GM19025 (cell line): Measurements from ENCODE around the gene CDK18.

Experiments used
- ATAC-seq: cut with Tn5 transposase; IDR thresholded peaks from one replicate; pipeline ENCODE4 v1.9.1; 2021; ENCODE audit warnings: mild to moderate bottlenecking, low read depth, moderate library complexity; ENCODE audit not compliant: unreplicated experiment

Gene CDK18

DNA sequence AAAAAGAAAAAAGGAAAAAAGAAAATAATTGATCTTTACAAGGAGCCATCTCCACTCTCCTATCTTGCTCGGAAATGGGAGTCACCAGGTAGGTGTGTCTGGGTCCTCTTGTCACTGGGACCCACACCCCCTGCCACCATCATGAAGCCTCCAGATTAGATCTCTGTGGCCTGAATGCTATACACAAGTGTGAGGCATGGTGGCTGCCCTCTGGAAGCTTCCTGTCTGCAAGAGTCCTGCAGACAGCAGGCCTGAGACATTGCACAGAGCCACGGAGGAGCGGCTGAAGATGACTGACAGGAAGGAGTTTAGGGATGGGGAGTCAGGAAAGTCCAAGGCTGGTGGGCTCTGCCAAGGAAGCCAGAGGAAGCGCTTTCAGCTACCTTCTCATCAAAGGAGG is 16.2 kb downstream of the CDK18 start:
- no peak for ATAC-seq

DNA sequence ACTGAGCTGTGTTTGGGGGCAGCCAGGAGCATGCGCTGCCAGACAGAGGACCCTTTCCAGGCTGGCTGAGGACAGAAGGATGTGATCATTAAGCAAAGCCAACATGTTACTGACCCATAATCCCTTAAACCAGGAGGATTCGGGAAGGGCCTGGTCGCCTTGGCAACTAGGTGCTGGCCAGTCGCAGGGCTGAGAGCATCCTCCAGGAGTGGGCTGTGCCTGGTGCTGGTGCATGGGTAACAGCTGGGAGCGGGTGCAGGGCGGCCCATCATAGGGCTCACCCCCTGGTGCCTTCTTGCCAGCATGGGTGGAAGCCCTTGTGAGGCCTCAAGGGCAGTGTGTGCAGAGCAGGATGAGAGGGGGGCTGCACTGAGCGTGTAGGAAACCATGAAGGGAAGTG is 17.2 kb downstream of the CDK18 start:
- ATAC-seq = no peak

DNA sequence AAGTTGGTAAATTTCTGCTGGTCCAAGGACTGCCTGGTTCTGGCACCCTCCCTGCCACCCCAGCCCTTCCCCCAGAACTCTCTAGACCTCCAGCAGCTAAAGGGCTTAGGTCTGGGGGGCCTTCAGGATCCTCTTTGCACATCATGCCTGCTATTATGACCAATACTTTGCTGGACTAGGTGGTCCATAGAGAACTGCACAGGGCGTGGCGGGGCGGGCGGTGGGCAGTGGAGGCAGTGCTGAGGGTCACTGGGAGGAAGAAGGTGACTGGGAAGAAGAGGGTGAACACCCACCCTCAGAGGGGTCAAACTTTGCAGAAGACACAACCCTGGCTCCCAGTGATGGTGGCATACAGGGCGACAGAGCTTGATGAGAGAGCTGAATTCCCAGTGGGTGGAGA is 18.2 kb downstream of the CDK18 start:
- ATAC-seq = no peak

DNA sequence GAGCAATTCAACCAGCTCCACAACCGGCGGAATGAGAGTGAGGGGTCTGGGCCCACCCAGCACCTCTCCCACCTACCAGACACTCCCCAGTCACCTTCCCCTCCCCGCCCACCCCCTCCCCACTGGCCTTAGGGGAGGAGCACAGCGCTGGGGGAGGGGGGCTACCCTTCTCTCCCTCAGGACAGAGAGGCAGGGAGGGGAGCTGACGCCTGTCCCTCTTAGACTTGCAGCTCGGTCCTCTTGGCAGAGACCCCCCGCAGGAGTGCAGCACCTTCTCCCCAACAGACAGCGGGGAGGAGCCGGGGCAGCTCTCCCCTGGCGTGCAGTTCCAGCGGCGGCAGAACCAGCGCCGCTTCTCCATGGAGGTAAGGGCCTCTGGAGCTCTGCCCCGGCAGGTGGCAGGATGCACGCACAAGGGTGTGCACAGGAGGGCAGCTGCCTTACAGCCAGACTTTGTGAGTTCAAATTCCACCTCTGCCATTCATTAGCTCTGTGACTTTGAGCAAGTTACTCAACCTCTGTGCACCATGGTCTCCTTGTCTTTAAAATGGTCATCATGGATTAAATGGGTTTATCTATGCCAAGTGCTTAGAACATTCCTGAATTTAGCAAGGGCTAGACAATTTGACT is 18.9 kb downstream of the CDK18 start:
- ATAC-seq = no peak

DNA sequence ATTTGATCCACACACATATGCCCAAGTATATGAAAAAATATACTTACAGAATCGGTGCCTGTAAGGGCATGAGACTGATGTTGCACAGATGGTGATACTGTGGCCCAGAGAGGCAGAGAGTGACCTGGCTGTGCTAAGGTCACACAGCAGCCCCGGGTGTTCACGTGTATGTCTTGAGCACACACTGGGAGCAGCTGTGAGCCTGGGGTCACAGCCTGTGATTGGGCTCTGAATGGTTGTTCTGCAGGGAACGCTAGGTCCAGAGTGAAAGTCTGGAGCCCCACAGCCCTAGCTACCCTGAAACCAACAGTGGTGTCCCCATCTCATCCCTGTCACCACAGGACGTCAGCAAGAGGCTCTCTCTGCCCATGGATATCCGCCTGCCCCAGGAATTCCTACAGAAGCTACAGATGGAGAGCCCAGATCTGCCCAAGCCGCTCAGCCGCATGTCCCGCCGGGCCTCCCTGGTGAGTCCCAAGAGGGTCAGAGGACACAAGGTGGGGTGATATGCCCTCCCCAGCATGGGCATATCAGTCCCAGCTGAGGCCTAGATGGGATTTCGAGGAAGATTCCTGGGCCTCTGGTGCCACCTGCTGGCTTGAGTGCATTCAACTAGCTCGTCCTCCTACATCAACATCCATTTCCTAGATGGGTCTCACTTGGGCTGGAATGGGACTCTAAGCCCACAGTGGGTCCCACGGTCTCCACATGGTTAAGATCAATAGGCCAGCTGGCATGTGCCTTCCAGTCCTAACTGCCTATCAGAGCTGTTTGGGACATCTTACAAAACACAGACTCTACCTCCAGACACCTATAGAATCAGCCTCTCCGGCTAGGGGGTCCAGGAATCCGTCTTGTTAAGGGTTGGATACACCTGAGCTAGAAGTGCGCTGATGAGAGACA is 19.7 kb downstream of the CDK18 start:
- ATAC-seq = no peak

DNA sequence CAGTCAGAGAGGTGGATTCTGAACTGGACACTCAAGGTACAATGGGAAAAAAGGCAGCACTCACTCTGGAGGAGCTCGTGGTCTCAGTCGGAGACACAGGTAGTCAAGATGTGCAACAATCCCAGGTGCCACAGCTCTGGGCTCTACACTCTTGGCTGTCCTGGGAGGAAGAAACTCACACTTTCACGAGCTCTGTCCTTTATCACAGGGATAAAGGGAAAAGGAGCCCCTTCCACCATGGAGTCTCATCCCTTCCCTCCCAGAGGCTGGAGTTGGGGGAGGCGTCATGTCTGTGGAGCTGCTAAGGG is 20.3 kb downstream of the CDK18 start:
- no peak for ATAC-seq

DNA sequence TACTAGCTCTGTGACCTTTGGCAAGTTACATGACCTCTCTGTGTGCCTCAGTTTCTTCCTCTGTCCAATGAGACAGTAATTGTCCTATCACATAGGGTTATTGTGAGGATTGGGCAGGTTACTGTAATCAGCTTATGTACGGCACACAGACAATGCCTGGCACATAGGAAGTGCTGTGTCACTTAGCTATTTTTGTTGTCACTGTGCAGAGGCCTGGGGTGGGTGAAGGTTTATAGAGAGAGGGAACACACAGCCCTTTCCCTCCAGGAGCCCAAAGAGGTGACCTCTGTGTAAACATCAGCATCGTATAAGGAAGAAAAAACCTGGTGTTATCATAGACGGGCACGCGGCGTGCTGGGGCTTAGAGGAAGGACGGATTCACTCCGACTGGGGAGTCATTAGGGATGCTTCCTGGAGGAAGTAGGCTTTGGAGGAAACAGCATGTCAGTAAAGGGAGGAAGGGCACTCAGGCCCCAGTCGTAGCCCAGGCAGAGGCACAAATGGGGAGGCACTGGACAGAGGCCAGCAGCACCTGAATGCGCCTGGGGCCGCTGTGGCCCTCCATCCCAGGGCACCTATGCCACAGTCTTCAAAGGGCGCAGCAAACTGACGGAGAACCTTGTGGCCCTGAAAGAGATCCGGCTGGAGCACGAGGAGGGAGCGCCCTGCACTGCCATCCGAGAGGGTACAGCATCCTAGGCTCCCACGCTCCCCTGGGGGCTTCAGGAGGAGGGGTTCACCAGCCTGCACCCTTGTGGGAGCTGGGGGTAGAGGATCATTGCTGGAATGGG is 21.2 kb downstream of the CDK18 start:
- no peak for ATAC-seq

DNA sequence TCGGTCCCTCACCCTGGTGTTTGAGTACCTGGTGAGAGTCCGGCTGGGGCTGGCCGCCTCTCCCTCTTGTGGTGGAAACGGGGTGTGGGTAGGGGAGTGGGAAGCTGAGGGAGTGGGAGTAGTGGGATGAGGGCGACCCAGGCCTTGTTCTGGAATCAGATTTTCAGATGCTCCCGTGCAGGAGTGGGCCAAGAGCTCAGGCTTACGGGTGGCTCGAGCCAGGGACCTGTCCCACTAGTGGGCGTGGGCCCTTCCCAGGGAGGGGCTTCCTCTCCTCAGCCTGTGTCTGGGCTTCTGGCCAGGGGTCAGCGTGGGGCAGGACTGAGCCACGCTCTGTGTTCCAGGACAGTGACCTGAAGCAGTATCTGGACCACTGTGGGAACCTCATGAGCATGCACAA is 22.0 kb downstream of the CDK18 start:
- no peak for ATAC-seq

DNA sequence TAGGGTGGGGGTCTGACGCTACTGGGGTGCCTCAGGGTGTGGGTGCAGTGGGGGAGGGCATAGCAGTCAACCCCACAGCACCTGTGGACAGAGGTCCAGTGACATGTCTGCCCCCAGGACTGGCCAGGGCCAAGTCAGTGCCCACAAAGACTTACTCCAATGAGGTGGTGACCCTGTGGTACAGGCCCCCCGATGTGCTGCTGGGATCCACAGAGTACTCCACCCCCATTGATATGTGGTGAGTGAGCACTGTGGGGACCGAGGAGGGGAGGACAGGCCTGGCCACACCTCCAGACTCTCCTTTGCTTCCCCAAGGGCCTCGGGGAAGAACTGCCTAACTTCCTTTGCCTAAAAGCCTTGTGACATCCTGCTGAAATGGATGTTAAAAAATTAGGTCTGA is 23.5 kb downstream of the CDK18 start:
- ATAC-seq = no peak

DNA sequence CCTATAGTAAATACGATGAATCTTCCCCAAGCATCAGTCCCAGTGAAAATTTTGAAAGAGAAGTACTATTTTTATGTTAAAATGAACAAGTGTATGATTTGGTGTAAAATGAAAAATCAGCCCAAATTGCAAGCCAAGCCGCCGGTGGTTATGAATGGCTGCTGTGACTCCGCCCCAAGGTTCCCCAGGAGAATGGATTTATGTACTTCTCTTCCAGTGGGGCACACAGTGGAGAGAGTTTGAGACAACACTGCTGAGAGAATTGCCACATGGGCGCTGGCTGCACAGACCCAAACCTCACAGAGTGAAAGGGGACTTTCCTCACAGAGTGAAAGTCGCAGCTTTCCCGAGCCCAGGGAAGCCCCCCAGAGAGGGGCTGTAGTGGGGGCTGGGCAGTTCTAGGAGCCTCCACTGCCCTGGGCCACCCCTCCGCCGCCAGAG is 24.0 kb downstream of the CDK18 start:
- ATAC-seq = no peak

DNA sequence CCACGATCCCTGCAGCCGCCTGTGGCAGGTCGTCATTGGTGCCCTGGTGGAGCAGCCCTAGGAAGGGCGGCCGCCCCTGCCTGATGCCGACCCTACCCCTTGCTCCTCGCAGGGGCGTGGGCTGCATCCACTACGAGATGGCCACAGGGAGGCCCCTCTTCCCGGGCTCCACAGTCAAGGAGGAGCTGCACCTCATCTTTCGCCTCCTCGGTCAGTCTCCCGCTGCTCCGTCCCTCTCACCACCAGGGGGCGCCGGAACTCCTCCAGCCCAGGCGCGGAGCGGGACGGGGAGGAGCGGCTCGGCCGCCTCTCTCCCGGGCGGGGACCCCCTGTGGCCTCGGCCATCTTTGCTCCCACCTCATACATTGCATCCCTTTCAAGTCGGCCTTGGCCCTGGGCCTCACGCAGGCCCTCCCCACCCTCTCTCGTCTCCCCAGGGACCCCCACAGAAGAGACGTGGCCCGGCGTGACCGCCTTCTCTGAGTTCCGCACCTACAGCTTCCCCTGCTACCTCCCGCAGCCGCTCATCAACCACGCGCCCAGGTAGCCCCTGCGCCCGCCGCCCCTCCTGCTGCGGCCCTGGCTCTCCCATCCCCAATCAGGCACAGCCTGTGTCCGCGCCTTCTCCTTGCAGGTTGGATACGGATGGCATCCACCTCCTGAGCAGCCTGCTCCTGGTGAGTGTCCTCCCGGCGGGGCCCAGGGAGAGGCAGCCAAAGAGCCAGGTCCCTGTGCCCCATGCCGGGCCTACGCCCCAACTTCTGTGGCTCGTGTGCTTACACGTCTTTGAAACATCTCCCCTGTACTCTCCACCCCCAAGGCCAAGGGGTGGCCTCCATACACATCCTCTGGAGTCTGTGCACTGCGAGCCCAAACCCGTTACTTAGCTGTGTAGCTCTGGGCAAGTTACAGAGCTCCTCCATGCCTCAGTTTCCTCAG is 24.7 kb downstream of the CDK18 start:
- ATAC-seq = no peak

DNA sequence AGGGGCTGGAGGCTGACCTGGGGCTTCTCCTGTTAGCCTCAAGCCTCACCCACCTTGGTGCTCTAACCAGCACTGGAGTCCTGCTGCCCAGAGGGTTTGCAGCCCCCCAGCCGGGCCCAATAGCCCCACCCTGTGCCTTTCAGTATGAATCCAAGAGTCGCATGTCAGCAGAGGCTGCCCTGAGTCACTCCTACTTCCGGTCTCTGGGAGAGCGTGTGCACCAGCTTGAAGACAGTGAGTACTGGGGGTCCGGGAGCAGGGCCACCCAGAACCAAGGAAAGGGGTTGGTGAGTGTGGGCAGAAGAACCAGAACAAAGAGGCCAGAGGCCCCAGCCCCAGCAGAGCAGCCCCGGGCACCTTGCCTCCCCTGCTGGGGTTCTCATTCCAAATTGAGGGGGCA is 25.6 kb downstream of the CDK18 start:
- no peak for ATAC-seq

DNA sequence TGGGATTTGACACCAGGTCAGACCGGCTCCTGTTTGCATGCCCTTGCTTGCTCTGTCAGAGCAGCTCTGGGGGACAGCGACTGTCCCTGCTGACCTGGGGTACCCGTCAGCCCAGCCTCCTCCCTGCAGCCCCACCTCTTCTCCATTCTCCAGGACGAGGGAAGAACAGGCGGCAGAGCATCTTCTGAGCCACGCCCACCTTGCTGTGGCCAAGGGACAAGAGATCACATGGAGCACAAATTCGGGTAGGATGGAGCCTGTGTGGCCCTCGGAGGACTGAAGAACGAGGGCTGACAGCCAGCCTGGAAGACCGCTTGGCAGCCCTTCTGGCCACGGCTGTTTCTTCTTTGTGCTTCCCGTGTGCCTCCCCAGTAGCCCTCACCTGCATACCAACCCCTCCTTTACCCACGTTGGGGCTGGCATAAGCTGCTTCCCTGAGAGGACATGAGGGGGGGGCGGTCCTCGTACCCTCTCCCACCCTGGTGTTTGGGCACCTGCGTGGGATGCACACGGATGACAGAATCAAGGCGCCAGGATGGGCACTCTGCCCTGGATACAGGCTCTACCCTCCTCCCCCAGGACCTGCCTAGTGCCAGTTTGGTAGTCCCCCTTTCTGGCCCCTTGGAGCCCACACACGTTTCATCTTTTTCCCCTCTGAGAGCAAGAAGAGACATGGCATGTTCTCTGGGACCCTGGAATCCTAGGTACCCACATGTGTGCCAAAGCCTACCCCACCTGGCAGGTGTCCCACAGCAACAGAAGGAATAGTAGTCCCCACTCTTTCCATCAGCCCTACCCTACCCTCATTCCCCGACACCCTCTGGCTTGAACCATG is 26.9 kb downstream of the CDK18 start:
- no peak for ATAC-seq

DNA sequence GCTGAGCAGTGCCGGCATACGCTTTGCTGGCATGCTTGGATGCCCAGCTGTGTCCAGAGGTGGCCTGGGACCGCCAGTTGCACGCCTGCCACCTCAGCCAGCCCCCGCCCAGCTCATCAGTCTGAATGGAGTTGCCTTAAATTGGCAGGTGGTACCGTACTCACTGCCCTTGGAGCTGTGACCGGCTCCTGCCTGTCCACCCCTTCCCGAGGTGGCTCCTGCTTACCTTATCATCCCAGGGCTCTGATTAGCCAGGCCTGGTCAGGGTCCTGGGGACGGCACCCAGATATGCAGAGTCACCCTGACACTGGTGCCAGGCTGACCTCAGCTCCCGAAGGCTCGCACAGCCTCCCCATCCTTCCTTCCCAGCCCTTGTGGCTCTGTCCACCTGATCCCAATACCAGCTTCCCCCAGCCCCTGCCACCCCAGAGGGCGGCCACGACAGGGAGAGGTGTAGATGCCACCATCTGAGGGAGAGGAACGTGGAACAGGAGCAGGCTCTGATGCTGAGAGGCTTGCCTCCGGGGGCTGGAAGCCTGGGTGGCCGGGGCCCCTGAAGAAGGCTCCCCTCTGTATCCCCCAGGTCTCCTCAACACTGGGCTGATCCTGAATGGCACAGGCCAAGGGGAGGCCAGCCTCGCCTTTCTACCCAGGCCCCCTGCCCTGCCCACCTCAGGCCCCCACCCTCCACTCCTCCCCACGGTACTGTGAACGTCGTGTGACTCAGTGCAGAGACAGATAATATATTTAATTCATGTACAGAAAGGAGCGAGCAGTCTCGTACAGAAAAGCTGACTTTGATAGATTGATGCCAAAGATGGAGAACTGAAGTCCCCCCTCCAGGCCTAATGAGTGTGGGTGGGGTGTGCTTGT is 27.8 kb downstream of the CDK18 start:
- no peak for ATAC-seq

DNA sequence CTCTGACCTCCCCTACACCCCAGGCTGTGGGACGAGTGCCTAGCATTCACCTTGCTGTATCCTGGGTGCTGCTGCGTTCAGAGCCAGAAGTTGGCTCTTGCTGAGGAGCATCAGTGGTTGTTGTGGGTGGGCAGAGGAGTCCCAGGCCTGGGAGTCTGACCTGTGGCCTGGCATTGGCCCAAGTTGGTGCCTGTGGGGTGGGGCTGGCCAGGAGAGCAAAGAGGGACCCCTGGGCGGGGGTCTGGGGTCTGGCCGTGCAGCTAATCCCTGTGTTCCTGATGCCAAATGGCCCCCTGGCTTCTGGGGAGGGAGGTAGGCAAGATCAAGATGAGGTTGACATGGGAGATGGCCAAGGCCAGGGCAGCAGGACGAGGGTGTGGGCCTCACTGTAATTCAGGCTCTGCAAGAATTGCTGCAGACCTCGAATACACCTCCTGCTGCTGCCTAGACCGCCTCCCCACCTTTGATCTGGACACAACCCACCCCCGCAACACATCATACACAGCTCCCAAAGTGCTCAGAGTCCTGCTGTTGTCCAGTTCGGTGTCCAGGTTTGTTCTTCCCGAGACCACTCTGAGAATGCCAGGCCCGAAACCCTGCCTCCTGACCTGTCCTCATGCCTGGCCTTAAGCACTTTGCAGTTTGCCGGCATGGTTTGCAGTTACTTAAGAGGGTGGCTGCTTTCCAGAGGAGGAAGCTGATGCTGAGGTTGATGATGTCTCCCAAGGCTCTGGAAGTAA is 28.7 kb downstream of the CDK18 start:
- ATAC-seq = no peak

DNA sequence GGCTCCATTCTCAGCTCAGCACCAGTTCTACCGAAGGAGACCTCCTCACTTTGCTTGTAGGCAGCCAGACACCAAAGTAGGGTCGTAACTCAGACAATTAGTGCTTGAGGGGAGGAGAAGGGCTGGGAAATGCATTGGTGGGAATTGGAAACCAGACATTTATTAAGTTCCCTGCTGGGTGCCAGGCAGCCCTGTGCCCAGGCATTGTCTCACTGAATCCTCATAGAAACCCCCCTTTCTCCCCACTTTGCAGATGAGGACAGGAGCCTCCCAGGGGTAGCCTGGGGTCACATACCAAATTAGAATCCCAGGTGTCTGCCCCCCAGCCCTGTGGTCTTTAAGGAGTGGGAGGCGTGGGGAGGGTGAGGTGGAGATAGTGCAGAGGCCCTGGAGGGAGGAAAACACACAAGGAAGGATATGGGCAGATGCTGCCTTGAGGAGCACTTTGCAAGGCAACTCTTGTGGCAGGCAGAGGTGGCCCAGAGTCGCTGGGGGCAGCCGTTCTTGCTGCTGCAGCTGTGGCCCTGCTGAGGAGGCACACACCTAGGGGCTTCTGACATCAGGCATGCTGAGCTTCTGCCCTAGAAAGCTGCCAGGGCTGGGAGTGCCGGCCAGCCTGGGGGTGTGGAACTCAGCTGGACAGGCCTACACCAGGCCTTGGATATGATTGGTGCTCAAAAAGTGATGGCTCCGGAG is 29.4 kb downstream of the CDK18 start:
- no peak for ATAC-seq

DNA sequence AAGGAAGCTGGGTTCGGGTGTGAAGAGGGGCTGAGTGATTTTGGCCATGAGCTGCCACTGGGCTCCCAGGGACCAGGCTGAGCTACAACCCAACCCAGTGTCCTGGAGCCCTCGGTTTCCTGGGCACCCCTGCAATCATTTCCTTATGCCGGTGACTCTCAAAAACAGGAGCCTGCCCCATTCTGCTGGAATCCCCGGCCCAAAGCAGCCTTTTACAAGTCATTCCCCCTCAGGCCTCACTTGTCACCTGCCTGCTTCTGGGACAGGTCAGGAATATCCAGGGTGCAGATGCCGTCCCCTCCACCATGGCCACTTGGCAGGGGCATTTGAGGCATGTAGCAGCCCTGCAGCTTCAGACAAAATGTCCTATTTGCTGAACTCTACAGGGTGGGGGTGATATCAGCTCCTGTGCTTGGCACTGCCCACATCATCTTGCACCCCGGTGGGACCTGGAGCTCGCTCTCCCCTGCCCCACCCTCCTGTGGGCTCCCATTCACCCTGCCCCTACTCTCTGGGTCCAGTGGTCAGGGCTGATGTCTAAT is 30.0 kb downstream of the CDK18 start:
- no peak for ATAC-seq
